Smooth muscle cell (in vitro differentiated cells): Measurements from ENCODE around the gene CCDC77. TPM values are rescaled to one million over a fixed set of nuclear protein-coding genes. Genes with fewer than 3 reads are reported as not detected.

Experiments used
- DNase-seq: peaks from one replicate; lab custom pipeline; 2025; ENCODE audit not compliant: unreplicated experiment; lab: John Stamatoyannopoulos, UW
- H2AFZ ChIP-seq: fragments of 200-600 bp; sonication (generic); 2 replicates; pipeline ENCODE4 v1.6.0; 2016; ENCODE audit warnings: antibody characterized with exemption, low read depth, mild to moderate bottlenecking
- H3F3A ChIP-seq: fragments of 200-600 bp; sonication (generic); 2 replicates; pipeline ENCODE4 v1.6.0; 2017; ENCODE audit warnings: antibody characterized with exemption, low read depth
- H3K27ac ChIP-seq: fragments of 200-600 bp; sonication (generic); 2 replicates; pipeline ENCODE4 v1.5.1; 2016; ENCODE audit warnings: low read depth, mild to moderate bottlenecking
- H3K27me3 ChIP-seq: fragments of 200-600 bp; sonication (generic); 2 replicates; pipeline ENCODE4 v1.6.1; 2016; ENCODE audit warnings: low read depth, mild to moderate bottlenecking
- H3K36me3 ChIP-seq: fragments of 200-600 bp; sonication (generic); 2 replicates; pipeline ENCODE4 v1.5.1; 2016; ENCODE audit warnings: low read depth
- H3K4me1 ChIP-seq: fragments of 200-600 bp; sonication (generic); 2 replicates; pipeline ENCODE4 v1.5.1; 2016; ENCODE audit warnings: low read depth
- H3K4me2 ChIP-seq: fragments of 200-600 bp; sonication (generic); 2 replicates; pipeline ENCODE4 v1.6.0; 2016; ENCODE audit warnings: mild to moderate bottlenecking
- H3K4me3 ChIP-seq: fragments of 200-600 bp; sonication (generic); 2 replicates; pipeline ENCODE4 v1.5.1; 2016; ENCODE audit warnings: mild to moderate bottlenecking
- H3K79me2 ChIP-seq: fragments of 200-600 bp; sonication (generic); 2 replicates; pipeline ENCODE4 v1.6.0; 2016; ENCODE audit warnings: low read depth, mild to moderate bottlenecking
- H3K9ac ChIP-seq: fragments of 200-600 bp; sonication (generic); 2 replicates; pipeline ENCODE4 v1.6.0; 2016; ENCODE audit warnings: low read depth
- H3K9me3 ChIP-seq: fragments of 200-600 bp; sonication (generic); replicated peaks from 2 replicates; pipeline ENCODE4 v1.5.1; 2016; ENCODE audit warnings: low read depth
- H4K20me1 ChIP-seq: fragments of 200-600 bp; sonication (generic); 2 replicates; pipeline ENCODE4 v1.6.0; 2016; ENCODE audit warnings: low read depth
- CTCF ChIP-seq: fragments of 200-600 bp; sonication (generic); IDR thresholded peaks from 2 replicates; pipeline ENCODE4 v1.5.1; 2017; ENCODE audit warnings: borderline replicate concordance, mild to moderate bottlenecking, antibody characterized with exemption; ENCODE audit not compliant: insufficient read depth, poor library complexity, severe bottlenecking
- WGBS: methylation state at CpG from one replicate; pipeline ENCODE4 v1.1.7; 2016; ENCODE audit warnings: low lambda C conversion rate; 5-methylcytosine and 5-hydroxymethylcytosine counted together
- polyA plus RNA-seq: library from polyadenylated mRNA; unstranded; fragments of >200 nt; fragmentation: Nextera tagmentation; extraction: Ambion mirVana; gene quantifications from 2 replicates; pipeline ENCODE4 v1.2.1, GENCODE V29; 2016
- total RNA-seq: library from RNA; depleted of rRNA; stranded (reverse); fragments of >200 nt; gene quantifications from 2 replicates; pipeline ENCODE4 v1.2.3, GENCODE V29; 2014

CCDC77 gene
- total and polyA plus RNA-seq, 2 experiments from 2014 or later = 7.8 to 13.9 TPM

GRCh38 chr12:449203-449602 lies 47.8 kb downstream of the CCDC77 start:
- Histone ChIP-seq H3K27me3 (no peaks in the 10 kb centered on the region), H3K79me2 (no peaks in the 10 kb centered on the region), H3K4me2 (no peak overlapping the region), H3K4me1 (no peaks in the 10 kb centered on the region), H3K4me3 (no peak overlapping the region), H3K9me3 (no peaks in the 10 kb centered on the region), H2AFZ (no peak overlapping the region), H3F3A (no peaks in the 10 kb centered on the region), H3K27ac (no peak overlapping the region), H3K36me3 (no peaks in the 10 kb centered on the region), H4K20me1 (no peaks in the 10 kb centered on the region), H3K9ac (no peak overlapping the region)
- no peak for TF ChIP-seq CTCF
- 90% methylated on average over 4 of the region's 4 CpGs for WGBS
- no peak for DNase-seq

- no peak overlapping the region for H3K27ac ChIP-seq
- 78% methylated on average over 3 of the region's 3 CpGs for WGBS
- H2AFZ ChIP-seq = no peak overlapping the region
- no peak overlapping the region for H3K9ac ChIP-seq
- no peaks in the 10 kb centered on the region for H3K27me3 ChIP-seq
- no peaks in the 10 kb centered on the region for H3K79me2 ChIP-seq
- DNase-seq = no peak
- H3K9me3 ChIP-seq = no peaks in the 10 kb centered on the region
- H3K4me1 ChIP-seq = no peaks in the 10 kb centered on the region
- H4K20me1 ChIP-seq = no peaks in the 10 kb centered on the region
- H3F3A ChIP-seq = no peaks in the 10 kb centered on the region
- no peaks in the 10 kb centered on the region for H3K36me3 ChIP-seq
- no peak overlapping the region for H3K4me3 ChIP-seq
- TF ChIP-seq CTCF = no peak
- no peak overlapping the region for H3K4me2 ChIP-seq
Measured at GRCh38 chr12:450438-450837, 49.0 kb downstream of the CCDC77 start.

GRCh38 chr12:452667-453210 lies 51.3 kb downstream of the CCDC77 start:
- Histone ChIP-seq H3K27me3 (no peaks in the 10 kb centered on the region), H2AFZ (no peak overlapping the region), H3K9ac (no peak overlapping the region), H3K79me2 (no peaks in the 10 kb centered on the region), H3F3A (no peaks in the 10 kb centered on the region), H3K27ac (no peak overlapping the region), H3K4me3 (no peak overlapping the region), H4K20me1 (no peaks in the 10 kb centered on the region), H3K9me3 (no peaks in the 10 kb centered on the region), H3K4me1 (no peaks in the 10 kb centered on the region), H3K4me2 (no peak overlapping the region), H3K36me3 (no peaks in the 10 kb centered on the region)
- 95% methylated on average over 8 of the region's 25 CpGs for WGBS
- no peak for TF ChIP-seq CTCF
- no peak for DNase-seq

- Histone ChIP-seq H3K4me2 (no peak overlapping the region), H4K20me1 (no peaks in the 10 kb centered on the region), H3K9ac (no peak overlapping the region), H3K79me2 (no peaks in the 10 kb centered on the region), H2AFZ (no peak overlapping the region), H3K36me3 (no peaks in the 10 kb centered on the region), H3K4me3 (no peak overlapping the region), H3K27me3 (peaks cover 14% of the 10 kb centered on the region), H3K4me1 (peaks cover 7% of the 10 kb centered on the region), H3F3A (peaks cover 6% of the 10 kb centered on the region), H3K9me3 (no peaks in the 10 kb centered on the region), H3K27ac (no peak overlapping the region)
- DNase-seq = no peak
- WGBS = 79% methylated on average over 1 of the region's 1 CpG
- no peak for TF ChIP-seq CTCF
Measured at GRCh38 chr12:454833-455232, 53.4 kb downstream of the CCDC77 start.
